Ammon's horn (tissue), 1 donor: Measurements from ENCODE around the gene BORCS5.

ENCODE experiments used
- DNase-seq: peaks from one replicate; pipeline ENCODE4 v3.0.0-alpha.2; 2016; ENCODE audit warnings: low spot score

Gene BORCS5

GRCh38 chr12:12518919-12519318, 162.0 kb downstream of the BORCS5 start:
- DNase-seq = no peak
